ENCODE measurements around the gene ZNF512B.
"Not testable (repeated sequence)": the region's sequence is repeated elsewhere in the genome, so short reads cannot be mapped to it uniquely, and the experiment has no call there.

Gene ZNF512B

DNA sequence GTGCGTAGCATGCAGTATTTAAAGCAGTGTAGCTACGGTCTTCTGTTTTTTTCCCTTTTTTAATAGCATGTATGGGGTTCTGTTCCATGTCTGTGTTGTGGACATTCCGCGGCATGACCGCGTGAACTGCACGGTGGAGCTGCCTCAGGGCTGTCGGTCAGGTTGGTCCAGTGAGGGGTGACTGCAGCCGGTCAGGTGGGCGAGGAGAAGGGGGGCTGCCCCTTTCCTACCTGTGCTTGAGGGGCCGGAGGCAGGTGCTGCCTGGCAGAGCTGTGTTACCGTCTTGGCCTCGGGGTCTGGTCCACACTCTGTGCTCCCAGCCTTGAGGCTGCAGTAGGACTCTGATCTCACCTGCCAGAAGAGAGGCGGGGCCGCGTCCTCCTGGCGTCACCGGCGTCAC is 38.0 kb downstream of the ZNF512B start:
- H3K4me3 ChIP-seq (ENCODE audit: low read depth, low read length) = no peak overlapping the region
- TF ChIP-seq, protein P1, sequence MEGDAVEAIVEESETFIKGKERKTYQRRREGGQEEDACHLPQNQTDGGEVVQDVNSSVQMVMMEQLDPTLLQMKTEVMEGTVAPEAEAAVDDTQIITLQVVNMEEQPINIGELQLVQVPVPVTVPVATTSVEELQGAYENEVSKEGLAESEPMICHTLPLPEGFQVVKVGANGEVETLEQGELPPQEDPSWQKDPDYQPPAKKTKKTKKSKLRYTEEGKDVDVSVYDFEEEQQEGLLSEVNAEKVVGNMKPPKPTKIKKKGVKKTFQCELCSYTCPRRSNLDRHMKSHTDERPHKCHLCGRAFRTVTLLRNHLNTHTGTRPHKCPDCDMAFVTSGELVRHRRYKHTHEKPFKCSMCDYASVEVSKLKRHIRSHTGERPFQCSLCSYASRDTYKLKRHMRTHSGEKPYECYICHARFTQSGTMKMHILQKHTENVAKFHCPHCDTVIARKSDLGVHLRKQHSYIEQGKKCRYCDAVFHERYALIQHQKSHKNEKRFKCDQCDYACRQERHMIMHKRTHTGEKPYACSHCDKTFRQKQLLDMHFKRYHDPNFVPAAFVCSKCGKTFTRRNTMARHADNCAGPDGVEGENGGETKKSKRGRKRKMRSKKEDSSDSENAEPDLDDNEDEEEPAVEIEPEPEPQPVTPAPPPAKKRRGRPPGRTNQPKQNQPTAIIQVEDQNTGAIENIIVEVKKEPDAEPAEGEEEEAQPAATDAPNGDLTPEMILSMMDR (IDR thresholded peaks at IDR 0.05; ENCODE audit: borderline replicate concordance, insufficient read depth, low read depth, low read length) = no peak

DNA sequence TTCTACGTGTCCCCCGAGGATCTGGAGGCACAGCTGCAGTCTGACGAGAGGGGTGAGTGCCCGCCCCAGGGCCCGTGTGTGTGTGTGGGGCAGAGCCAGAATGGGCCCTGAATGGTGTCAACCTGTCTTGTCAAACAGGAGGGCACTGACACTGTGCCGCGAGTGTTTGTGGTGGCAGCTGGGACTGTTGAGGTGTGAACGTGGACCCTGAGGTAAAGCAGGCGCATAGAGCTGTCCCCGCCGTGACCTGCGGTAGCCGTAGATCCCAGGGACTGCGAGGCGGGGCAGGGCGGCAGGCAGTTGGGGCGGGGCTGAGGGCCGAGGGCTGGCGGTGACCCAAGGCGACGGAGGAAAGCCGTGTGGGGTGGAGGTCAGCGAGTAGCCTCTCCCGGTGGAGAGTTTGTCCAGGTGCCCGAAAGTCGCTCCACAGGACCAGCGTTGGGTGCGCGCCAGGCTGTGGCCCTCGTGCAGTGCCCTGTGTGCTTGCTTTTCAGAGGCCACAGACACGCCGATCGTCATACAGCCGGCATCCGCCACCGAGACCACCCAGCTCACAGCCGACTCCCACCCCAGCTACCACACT is 38.7 kb downstream of the ZNF512B start:
- H3K4me3 ChIP-seq (ENCODE audit: low read depth, low read length) = no peak overlapping the region
- TF ChIP-seq, protein P1 (IDR thresholded peaks at IDR 0.05; ENCODE audit: borderline replicate concordance, insufficient read depth, low read depth, low read length) = no peak

DNA sequence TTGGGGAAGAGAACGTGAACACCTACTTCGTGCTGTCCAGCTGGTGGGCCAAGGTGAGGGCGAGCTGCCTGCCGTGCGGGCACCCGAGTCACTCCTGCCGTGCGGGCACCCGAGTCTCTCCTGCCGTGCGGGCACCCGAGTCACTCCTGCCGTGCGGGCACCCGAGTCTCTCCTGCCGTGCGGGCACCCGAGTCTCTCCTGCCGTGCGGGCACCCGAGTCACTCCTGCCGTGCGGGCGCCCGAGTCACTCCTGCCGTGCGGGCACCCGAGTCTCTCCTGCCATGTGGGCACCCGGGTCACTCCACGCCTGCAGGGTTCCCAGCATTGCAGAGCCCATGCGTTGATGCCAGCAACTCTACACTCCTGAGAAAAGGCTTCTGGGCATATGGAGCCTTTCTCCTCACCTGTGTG is 40.3 kb downstream of the ZNF512B start:
- H3K4me3 ChIP-seq (ENCODE audit: low read depth, low read length) = not testable (repeated sequence)

DNA sequence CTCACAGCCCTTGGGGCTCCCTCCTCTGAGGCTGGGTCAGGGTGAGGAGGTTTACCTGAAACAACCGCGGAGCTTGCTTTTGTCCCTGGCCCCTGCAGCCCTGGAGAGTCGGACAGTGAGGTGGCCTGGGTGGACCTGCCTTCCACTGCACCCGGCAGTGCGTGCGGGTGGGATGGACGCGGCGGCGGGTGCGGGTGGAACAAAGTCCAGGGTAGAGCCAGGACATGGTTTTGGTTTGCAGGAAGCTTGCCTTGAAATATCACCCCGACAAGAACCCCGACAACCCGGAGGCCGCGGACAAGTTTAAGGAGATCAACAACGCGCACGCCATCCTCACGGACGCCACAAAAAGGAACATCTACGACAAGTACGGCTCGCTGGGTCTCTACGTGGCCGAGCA is 40.7 kb downstream of the ZNF512B start:
- TF ChIP-seq, protein P1 (IDR thresholded peaks at IDR 0.05; ENCODE audit: borderline replicate concordance, insufficient read depth, low read depth, low read length) = no peak
- no peak overlapping the region for H3K4me3 ChIP-seq (ENCODE audit: low read depth, low read length)

DNA sequence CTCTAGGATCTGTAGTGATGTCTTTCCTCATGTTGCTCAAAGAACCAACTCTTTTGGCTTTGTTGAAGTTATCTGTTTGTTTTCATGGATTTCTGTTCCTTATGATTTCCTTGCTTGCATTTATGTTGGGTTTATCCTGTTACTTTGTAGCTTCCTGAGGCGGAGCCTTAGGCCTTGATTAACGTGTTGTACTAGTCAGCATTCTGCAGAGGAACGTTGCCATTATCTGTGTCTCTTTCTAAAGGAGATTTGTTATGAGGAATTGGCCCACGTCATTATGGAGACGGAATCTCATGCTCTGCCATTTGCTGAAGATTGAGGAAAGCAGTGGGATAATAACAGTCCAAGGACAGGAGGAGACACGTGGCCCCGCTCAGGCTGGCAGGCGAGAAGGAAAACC is 43.4 kb downstream of the ZNF512B start:
- TF ChIP-seq, protein P1 (IDR thresholded peaks at IDR 0.05; ENCODE audit: borderline replicate concordance, insufficient read depth, low read depth, low read length) = no peak
- no peak overlapping the region for H3K4me3 ChIP-seq (ENCODE audit: low read depth, low read length)

DNA sequence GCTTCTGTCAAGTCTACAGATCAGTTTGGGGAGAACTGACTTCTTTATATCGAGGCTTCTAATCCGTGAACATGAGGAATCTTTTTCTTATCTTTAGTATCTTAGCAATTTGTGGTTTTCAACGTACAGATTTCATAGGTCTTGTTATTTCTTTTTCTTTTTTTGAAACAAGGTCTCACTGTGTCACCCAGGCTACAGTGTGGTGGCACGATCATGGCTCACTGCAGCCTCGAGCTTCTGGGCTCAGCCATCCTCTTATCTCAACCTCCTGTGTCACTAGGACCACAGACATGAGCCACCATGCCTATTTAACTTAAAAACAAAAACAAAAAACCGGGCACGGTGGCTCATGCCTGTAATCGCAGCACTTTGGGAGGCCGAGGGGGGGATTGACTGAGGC is 45.5 kb downstream of the ZNF512B start:
- TF ChIP-seq, protein P1 (IDR thresholded peaks at IDR 0.05; ENCODE audit: borderline replicate concordance, insufficient read depth, low read depth, low read length) = no peak
- H3K4me3 ChIP-seq (ENCODE audit: low read depth, low read length) = no peak overlapping the region

DNA sequence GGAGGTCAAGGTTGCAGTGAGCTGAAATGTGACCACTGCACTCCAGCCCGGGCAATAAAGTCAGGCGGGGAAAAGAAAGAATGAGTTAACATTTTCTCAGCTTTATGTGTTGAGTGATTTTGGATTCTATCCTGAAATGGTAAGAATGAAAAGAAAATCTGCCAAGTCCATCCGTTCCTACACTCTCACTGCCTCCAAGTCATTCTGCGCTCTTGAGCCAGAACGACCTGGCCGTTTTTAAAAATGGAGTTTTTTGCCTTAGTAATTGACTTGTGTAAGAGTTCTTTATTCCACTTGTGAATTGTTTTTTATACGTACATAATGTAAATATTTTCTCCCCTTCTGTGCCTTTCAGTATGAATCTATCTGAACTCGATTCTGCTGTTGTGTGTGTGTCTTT is 46.1 kb downstream of the ZNF512B start:
- no peak overlapping the region for H3K4me3 ChIP-seq (ENCODE audit: low read depth, low read length)
- TF ChIP-seq, protein P1 (IDR thresholded peaks at IDR 0.05; ENCODE audit: borderline replicate concordance, insufficient read depth, low read depth, low read length) = no peak

DNA sequence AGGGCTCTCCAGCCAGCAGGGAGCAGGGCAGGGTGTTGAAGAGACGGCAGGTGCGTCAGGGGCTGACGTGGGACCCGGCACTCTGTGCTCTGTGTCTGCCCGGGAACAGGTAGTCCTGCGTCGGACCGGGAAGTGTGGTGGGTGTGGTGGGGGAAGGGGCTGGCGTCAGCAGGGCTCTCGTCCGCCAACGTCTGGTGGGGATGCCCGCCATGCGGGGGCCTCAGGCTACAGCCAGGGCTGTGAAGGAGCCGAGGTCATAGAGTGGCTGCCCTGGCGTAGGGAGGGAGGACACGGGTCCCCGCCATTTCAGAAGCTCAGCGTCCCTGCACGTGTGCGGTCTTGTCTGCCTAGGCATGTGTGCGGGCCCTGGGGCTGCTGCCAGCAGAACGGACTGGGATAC is 49.5 kb downstream of the ZNF512B start:
- TF ChIP-seq, protein P1 (IDR thresholded peaks at IDR 0.05; ENCODE audit: borderline replicate concordance, insufficient read depth, low read depth, low read length) = no peak
- no peak overlapping the region for H3K4me3 ChIP-seq (ENCODE audit: low read depth, low read length)
